IMR-90 (cell line): ENCODE measurements around the gene SSBP3. TPM values are rescaled to one million over a fixed set of nuclear protein-coding genes. Genes with fewer than 3 reads are reported as not detected.

Experiments
- ATAC-seq: fragments of 200-7000 bp; cut with Tn5 transposase; 2 replicates; pipeline ENCODE4 v1.9.1; 2020; ENCODE audit warnings: low read depth, mild to moderate bottlenecking, moderate library complexity
- BruUV-seq: library from RNA; stranded (reverse); fragments of 400-500 nt; replicated peaks from 2 replicates; lab custom pipeline; 2021; lab: Mats Ljungman, UMichigan
- CTCF ChIA-PET: fragments of 300-600 bp; formaldehyde crosslinking; extraction: SDS; loops from one replicate; lab custom pipeline; 2021; ENCODE audit warnings: antibody characterized with exemption; lab: Yijun Ruan, JAX
- POLR2A ChIA-PET: fragments of 300-600 bp; sonication (Branson Sonifier 250); formaldehyde crosslinking; loops from one replicate; lab custom pipeline; 2022; ENCODE audit warnings: antibody characterized with exemption; ENCODE audit not compliant: unreplicated experiment; lab: Charles Lee
- DNase-seq: peaks from one replicate; pipeline ENCODE4 v3.0.0; 2013
- H2AFZ ChIP-seq: replicated peaks from 2 replicates; pipeline ENCODE3; 2013; ENCODE audit warnings: low read length, mild to moderate bottlenecking; ENCODE audit not compliant: poor library complexity
- H2AK5ac ChIP-seq: 2 replicates; pipeline ENCODE4 v1.6.1; 2013; ENCODE audit warnings: low read depth, low read length, inconsistent platforms
- H2AK9ac ChIP-seq: replicated peaks from 2 replicates; pipeline ENCODE3; 2013; ENCODE audit warnings: mild to moderate bottlenecking, low read depth, low read length, moderate library complexity; ENCODE audit not compliant: poor library complexity
- H2BK120ac ChIP-seq: 2 replicates; pipeline ENCODE4 v1.6.1; 2013; ENCODE audit warnings: low read depth, low read length, inconsistent platforms
- H2BK15ac ChIP-seq: 3 replicates; pipeline ENCODE4 v1.6.1; 2013; ENCODE audit warnings: low read depth, low read length, inconsistent platforms
- H2BK20ac ChIP-seq: 2 replicates; pipeline ENCODE4 v1.6.1; 2013; ENCODE audit warnings: low read depth, mild to moderate bottlenecking, inconsistent platforms, low read length, moderate library complexity
- H2BK5ac ChIP-seq: 2 replicates; pipeline ENCODE4 v1.6.1; 2013; ENCODE audit warnings: mild to moderate bottlenecking, low read depth, low read length, inconsistent platforms; ENCODE audit not compliant: poor library complexity, severe bottlenecking
- H3K14ac ChIP-seq: replicated peaks from 2 replicates; pipeline ENCODE4 v1.6.1; 2013; ENCODE audit warnings: low read depth, low read length, inconsistent platforms
- H3K18ac ChIP-seq: 2 replicates; pipeline ENCODE4 v1.6.1; 2013; ENCODE audit warnings: low read depth, low read length, control low read depth
- H3K23ac ChIP-seq: 2 replicates; pipeline ENCODE4 v1.6.1; 2013; ENCODE audit warnings: low read depth, low read length, inconsistent platforms
- H3K27ac ChIP-seq: 2 replicates; pipeline ENCODE4 v1.5.1; 2013; ENCODE audit warnings: mild to moderate bottlenecking, control low read depth, low read length; ENCODE audit not compliant: insufficient read depth
- H3K27me3 ChIP-seq: 2 replicates; pipeline ENCODE4 v1.6.1; 2013; ENCODE audit warnings: low read length; ENCODE audit not compliant: control insufficient read depth, insufficient read depth
- H3K36me3 ChIP-seq: 2 replicates; pipeline ENCODE4 v1.6.1; 2013; ENCODE audit warnings: low read length, mixed read lengths; ENCODE audit not compliant: control insufficient read depth, insufficient read depth
- H3K4ac ChIP-seq: 2 replicates; pipeline ENCODE4 v1.6.1; 2013; ENCODE audit warnings: low read depth, low read length, inconsistent platforms
- H3K4me1 ChIP-seq: 2 replicates; pipeline ENCODE4 v1.6.1; 2013; ENCODE audit warnings: low read length, mixed read lengths; ENCODE audit not compliant: control insufficient read depth, insufficient read depth
- H3K4me2 ChIP-seq: 2 replicates; pipeline ENCODE4 v1.6.1; 2013; ENCODE audit warnings: low read depth, mild to moderate bottlenecking, control low read depth, low read length, moderate library complexity
- H3K4me3 ChIP-seq: 2 replicates; pipeline ENCODE4 v1.5.1; 2013; ENCODE audit warnings: low read depth, mild to moderate bottlenecking, control low read depth, low read length, moderate library complexity; ENCODE audit not compliant: insufficient read depth
- H3K56ac ChIP-seq: 2 replicates; pipeline ENCODE4 v1.6.1; 2013; ENCODE audit warnings: low read length, inconsistent platforms; ENCODE audit not compliant: insufficient read depth; ENCODE audit errors: extremely low read depth
- H3K79me1 ChIP-seq, 2 experiments: 2 replicates each; pipeline ENCODE4 v1.6.1; 2013; ENCODE audit warnings: low read length in 2 of 2, inconsistent platforms in 1 of 2, low read depth in 1 of 2
- H3K9ac ChIP-seq: 2 replicates; pipeline ENCODE4 v1.6.1; 2013; ENCODE audit warnings: low read depth, low read length, control low read depth
- H3K9me1 ChIP-seq: 2 replicates; pipeline ENCODE4 v1.6.1; 2013; ENCODE audit warnings: low read length, inconsistent platforms; ENCODE audit not compliant: insufficient read depth
- H3K9me3 ChIP-seq: 2 replicates; pipeline ENCODE4 v1.6.1; 2013; ENCODE audit warnings: low read length; ENCODE audit not compliant: control insufficient read depth, insufficient read depth
- H4K20me1 ChIP-seq: 2 replicates; pipeline ENCODE4 v1.6.1; 2013; ENCODE audit warnings: low read length, inconsistent platforms; ENCODE audit not compliant: insufficient read depth
- H4K5ac ChIP-seq: 2 replicates; pipeline ENCODE4 v1.6.1; 2013; ENCODE audit warnings: mild to moderate bottlenecking, low read depth, low read length, control low read depth
- H4K8ac ChIP-seq, 2 experiments: 2 replicates each; pipeline ENCODE4 v1.6.1; 2013; ENCODE audit warnings: low read depth in 2 of 2, low read length in 2 of 2, control low read depth in 1 of 2, inconsistent platforms in 1 of 2
- H4K91ac ChIP-seq: 2 replicates; pipeline ENCODE4 v1.6.1; 2013; ENCODE audit warnings: low read depth, low read length, inconsistent platforms; ENCODE audit not compliant: insufficient read depth
- CHD1 ChIP-seq: IDR thresholded peaks from 2 replicates; pipeline ENCODE4 v1.6.1; 2012; ENCODE audit warnings: low read depth, low read length, improper control_type of control experiment
- FOS ChIP-seq: fragments of 150-350 bp; IDR thresholded peaks from 2 replicates; pipeline ENCODE4 v1.6.1; 2016; ENCODE audit warnings: low read depth, low read length
- MAFK ChIP-seq: IDR thresholded peaks from 2 replicates; pipeline ENCODE4 v1.6.1; 2012; ENCODE audit warnings: low read depth, low read length, improper control_type of control experiment
- MXI1 ChIP-seq: IDR thresholded peaks from 2 replicates; pipeline ENCODE4 v1.6.1; 2012; ENCODE audit warnings: low read depth, mild to moderate bottlenecking, low read length, moderate library complexity, borderline replicate concordance
- RAD21 ChIP-seq: IDR thresholded peaks from 2 replicates; pipeline ENCODE4 v1.6.1; 2012; ENCODE audit warnings: low read length, improper control_type of control experiment
- RFX5 ChIP-seq: IDR thresholded peaks from 2 replicates; pipeline ENCODE4 v1.8.0; 2012; ENCODE audit warnings: low read depth, mild to moderate bottlenecking, low read length, moderate library complexity
- SMC3 ChIP-seq: fragments of 150-350 bp; IDR thresholded peaks from 2 replicates; pipeline ENCODE4 v1.6.1; 2016; ENCODE audit warnings: low read depth, mild to moderate bottlenecking, antibody characterized with exemption, low read length, moderate library complexity
- WGBS, 2 experiments: methylation state at CpG; one replicate each; pipeline versions ENCODE4 v1.1.5 to v1.1.7; 2013; ENCODE audit warnings: missing lambda C conversion rate in 2 of 2; ENCODE audit not compliant: insufficient read length in 1 of 2; ENCODE audit errors: extremely low coverage in 2 of 2; 5-methylcytosine and 5-hydroxymethylcytosine counted together
- dilution Hi-C: fragments of 300-500 bp; cut with HindIII; formaldehyde crosslinking; loops from one replicate; pipeline ENCODE4 v1.14.3; 2018; ENCODE audit warnings: low sequenced_read_pairs; ENCODE audit not compliant: unreplicated experiment
- in situ Hi-C: fragments of 300-500 bp; cut with MboI; formaldehyde crosslinking; loops from 3 replicates; pipeline ENCODE4 v1.14.3; 2019; ENCODE audit warnings: low sequenced_read_pairs, inconsistent platforms, mixed read lengths
- intact Hi-C: fragments of 100-400 bp; cut with micrococcal nuclease; formaldehyde crosslinking; loops from 2 replicates; pipeline ENCODE4 v1.10.0; 2022
- polyA plus RNA-seq, 3 experiments: library from polyadenylated mRNA; depleted of rRNA; stranded (reverse); fragments of >200 nt; gene quantifications; 2 replicates each; pipeline ENCODE4 v1.2.3, GENCODE V29; 2012; ENCODE audit warnings: low replicate concordance in 1 of 3
- total RNA-seq: library from RNA; depleted of rRNA; stranded (reverse); fragments of >200 nt; gene quantifications from 2 replicates; pipeline ENCODE4 v1.2.3, GENCODE V29; 2012
- TF ChIP-seq, protein P1 (sequence below): fragments of 150-350 bp; IDR thresholded peaks from 2 replicates; pipeline ENCODE4 v1.6.1; 2017; ENCODE audit warnings: mild to moderate bottlenecking, antibody characterized with exemption, low read length, low read depth

The SSBP3 gene
- total and polyA plus RNA-seq, 2 of the 4 experiments (the other 2 are of a cell fraction): 10.9 to 39.6 TPM

DNA sequence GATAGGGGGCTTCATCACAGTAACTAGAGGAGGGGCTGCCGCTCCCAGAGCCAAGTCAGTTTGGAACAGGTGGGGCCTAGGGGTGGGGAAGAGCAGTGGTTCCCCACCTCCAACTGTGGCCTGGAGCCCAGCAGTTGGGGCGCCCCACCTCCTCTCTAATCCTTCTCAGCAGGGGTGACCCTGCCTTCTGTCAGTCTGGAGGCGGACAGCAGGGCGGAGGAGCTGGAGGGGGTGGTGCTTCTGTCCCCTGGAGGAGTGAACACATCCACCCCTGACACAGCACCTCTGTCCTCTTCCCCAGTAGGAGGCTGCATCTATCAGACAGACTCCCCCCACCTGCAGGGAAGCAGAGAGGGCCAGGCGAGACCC lies 132.4 kb downstream of the SSBP3 start:
- no peak for DNase-seq
- Histone ChIP-seq H3K4me2 (peak overlapping the region; percentile 64; the same call in 1 of the 2 replicates), H2BK5ac (peak overlapping the region; percentile 48), H4K8ac (peak overlapping the region; percentile 5 to 62; a peak in 2 of 4 replicates), H3K18ac (peak overlapping the region; percentile 7; the same call in 1 of the 2 replicates), H3K14ac (0 out of 2 replicates have a peak overlapping the region, but pooled peaks have one; percentile 8), H3K4ac (peak overlapping the region; percentile 70), H2BK20ac (peak overlapping the region; percentile 9; the same call in 1 of the 2 replicates), H3K79me1 (peaks cover 35 to 92% of the 10 kb centered on the region in 2 experiments), H3K4me3 (no peak overlapping the region), H3K4me1 (peaks cover 56% of the 10 kb centered on the region), H4K5ac (no peak overlapping the region; the same call in 1 of the 2 replicates), H3K23ac (0 out of 2 replicates have a peak overlapping the region, but pooled peaks have one; percentile 4), H2BK15ac (peak overlapping the region; percentile 11; the same call in 1 of the 3 replicates), H2AK9ac (peak overlapping the region; percentile 84), H4K20me1 (peaks cover 8% of the 10 kb centered on the region; the same call in 1 of the 2 replicates), H4K91ac (peak overlapping the region; percentile 67), H3K9me1 (peaks cover 30% of the 10 kb centered on the region), H2BK120ac (peak overlapping the region; percentile 50), H3K27ac (peak overlapping the region; percentile 63), H3K9me3 (no peaks in the 10 kb centered on the region), H3K9ac (peak overlapping the region; percentile 0), H2AFZ (peak overlapping the region; percentile 88), H3K36me3 (peaks cover 3% of the 10 kb centered on the region; the same call in 1 of the 2 replicates), H2AK5ac (peak overlapping the region; percentile 78), H3K56ac (no peak overlapping the region), H3K27me3 (no peaks in the 10 kb centered on the region)
- TF ChIP-seq, protein P1, sequence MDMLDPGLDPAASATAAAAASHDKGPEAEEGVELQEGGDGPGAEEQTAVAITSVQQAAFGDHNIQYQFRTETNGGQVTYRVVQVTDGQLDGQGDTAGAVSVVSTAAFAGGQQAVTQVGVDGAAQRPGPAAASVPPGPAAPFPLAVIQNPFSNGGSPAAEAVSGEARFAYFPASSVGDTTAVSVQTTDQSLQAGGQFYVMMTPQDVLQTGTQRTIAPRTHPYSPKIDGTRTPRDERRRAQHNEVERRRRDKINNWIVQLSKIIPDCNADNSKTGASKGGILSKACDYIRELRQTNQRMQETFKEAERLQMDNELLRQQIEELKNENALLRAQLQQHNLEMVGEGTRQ: no peak
- no peak for TF ChIP-seq FOS
- no peak for TF ChIP-seq MXI1
- TF ChIP-seq SMC3: no peak
- TF ChIP-seq RFX5: no peak
- no peak for TF ChIP-seq MAFK
- TF ChIP-seq CHD1: no peak
- TF ChIP-seq RAD21: no peak
- ChIA-PET CTCF (interaction anchor here (1.1 to 1.6 kb wide), 5 partner anchors 10 to 216 kb away, joined by 3 to 6 read pairs (median 3); no protein-coding TSS in a partner anchor), POLR2A (no interaction called here)
- no TSS peak for BruUV-seq
- intact Hi-C loops: loop anchor here (1.0 to 2.0 kb wide), 6 partner anchors 61 to 216 kb away; no protein-coding TSS in a partner anchor
- dilution Hi-C loops: no loop called here
- in situ Hi-C loops: no loop called here
- no CpG with 5 or more reads among the region's 5 CpGs for WGBS, 2 experiments
- peak; percentile 2; the same call in 1 of the 2 replicates for ATAC-seq
